Suprapubic skin (tissue), 4 donors: ENCODE measurements around the gene NEU3. TPM values are rescaled to one million over a fixed set of nuclear protein-coding genes. Genes with fewer than 3 reads are reported as not detected.

ENCODE experiments used
- DNase-seq, 2 donors: peaks; one replicate each; pipeline ENCODE4 v3.0.0-alpha.2; 2019; ENCODE audit warnings: low spot score in 2 of 2
- H3K27ac ChIP-seq: fragments of 200-600 bp; sonication (generic); one replicate; pipeline ENCODE4 v1.5.1; 2019
- H3K27me3 ChIP-seq: fragments of 200-600 bp; sonication (generic); one replicate; pipeline ENCODE4 v1.5.1; 2019
- H3K36me3 ChIP-seq: fragments of 200-600 bp; sonication (generic); one replicate; pipeline ENCODE4 v1.5.1; 2019
- H3K4me1 ChIP-seq: fragments of 200-600 bp; sonication (generic); one replicate; pipeline ENCODE4 v1.5.1; 2019
- H3K4me3 ChIP-seq: fragments of 200-600 bp; sonication (generic); one replicate; pipeline ENCODE4 v1.5.1; 2019; ENCODE audit warnings: mild to moderate bottlenecking
- H3K9me3 ChIP-seq: fragments of 200-600 bp; sonication (generic); one replicate; pipeline ENCODE4 v1.5.1; 2019
- EP300 ChIP-seq: sonication (generic); formaldehyde crosslinking; IDR thresholded peaks from one replicate; pipeline ENCODE4 v1.6.1; 2017; ENCODE audit warnings: antibody characterized with exemption
- POLR2A ChIP-seq, 2 donors: fragments of 450-650 bp; IDR thresholded peaks; one replicate each; pipeline ENCODE4 v1.6.1; 2017; ENCODE audit warnings: antibody characterized with exemption in 2 of 2, mild to moderate bottlenecking in 2 of 2, moderate library complexity in 2 of 2
- POLR2AphosphoS5 ChIP-seq, 3 donors: sonication (generic); formaldehyde crosslinking; IDR thresholded peaks; one replicate each; pipeline ENCODE4 v1.6.1; 2017; ENCODE audit warnings: antibody characterized with exemption in 3 of 3
- WGBS: methylation state at CpG from one replicate; pipeline ENCODE4 v1.1.5; 2018; 5-methylcytosine and 5-hydroxymethylcytosine counted together
- total RNA-seq, 4 donors: library from RNA; depleted of rRNA; stranded (reverse); fragments of >200 nt; gene quantifications; one replicate each; pipeline ENCODE4 v1.1.0, GENCODE V29; 2016
- TF ChIP-seq, protein P1 (sequence below), 2 donors: fragments of 200-600 bp in 1 of 2; fragments of 450-650 bp in 1 of 2; sonication (generic) in 1 of 2; IDR thresholded peaks; one replicate each; pipeline ENCODE4 v1.5.1; 2016 to 2019; ENCODE audit warnings: antibody characterized with exemption in 2 of 2, mild to moderate bottlenecking in 1 of 2, moderate library complexity in 1 of 2

The NEU3 gene
- total RNA-seq, 4 donors from 2014 or later = 8.0 to 19.4 (median 12.6) TPM

DNA sequence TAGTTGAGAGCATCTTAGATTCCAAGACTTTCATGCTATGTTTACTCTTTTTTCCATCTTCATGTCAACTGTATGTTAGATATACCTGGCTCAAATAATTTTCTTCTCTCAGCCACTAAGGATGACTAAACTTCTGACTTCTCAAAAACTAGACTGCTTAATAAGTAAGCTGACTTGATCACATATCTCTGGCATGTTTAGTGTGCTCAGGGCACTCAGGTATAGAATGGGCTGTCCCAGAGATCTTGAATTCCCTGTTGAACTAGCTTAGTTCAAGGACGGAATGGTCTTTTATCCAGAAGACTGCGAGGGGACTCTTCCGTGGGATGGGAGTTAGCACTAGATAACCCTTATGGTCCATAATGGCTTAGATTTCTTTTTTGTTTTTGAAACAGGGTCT, 13.0 kb downstream of the NEU3 start:
- TF ChIP-seq EP300 (no peak), POLR2A (IDR thresholded peaks at IDR 0.05) (no peak), POLR2AphosphoS5 (IDR thresholded peaks at IDR 0.05) (no peak)
- TF ChIP-seq, protein P1, sequence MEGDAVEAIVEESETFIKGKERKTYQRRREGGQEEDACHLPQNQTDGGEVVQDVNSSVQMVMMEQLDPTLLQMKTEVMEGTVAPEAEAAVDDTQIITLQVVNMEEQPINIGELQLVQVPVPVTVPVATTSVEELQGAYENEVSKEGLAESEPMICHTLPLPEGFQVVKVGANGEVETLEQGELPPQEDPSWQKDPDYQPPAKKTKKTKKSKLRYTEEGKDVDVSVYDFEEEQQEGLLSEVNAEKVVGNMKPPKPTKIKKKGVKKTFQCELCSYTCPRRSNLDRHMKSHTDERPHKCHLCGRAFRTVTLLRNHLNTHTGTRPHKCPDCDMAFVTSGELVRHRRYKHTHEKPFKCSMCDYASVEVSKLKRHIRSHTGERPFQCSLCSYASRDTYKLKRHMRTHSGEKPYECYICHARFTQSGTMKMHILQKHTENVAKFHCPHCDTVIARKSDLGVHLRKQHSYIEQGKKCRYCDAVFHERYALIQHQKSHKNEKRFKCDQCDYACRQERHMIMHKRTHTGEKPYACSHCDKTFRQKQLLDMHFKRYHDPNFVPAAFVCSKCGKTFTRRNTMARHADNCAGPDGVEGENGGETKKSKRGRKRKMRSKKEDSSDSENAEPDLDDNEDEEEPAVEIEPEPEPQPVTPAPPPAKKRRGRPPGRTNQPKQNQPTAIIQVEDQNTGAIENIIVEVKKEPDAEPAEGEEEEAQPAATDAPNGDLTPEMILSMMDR (IDR thresholded peaks at IDR 0.05) = no peak
- no peak overlapping the region for H3K27ac ChIP-seq
- DNase-seq = no peak
- H3K9me3 ChIP-seq = no peaks in the 10 kb centered on the region
- H3K4me1 ChIP-seq = no peaks in the 10 kb centered on the region
- H3K36me3 ChIP-seq = peaks cover 14% of the 10 kb centered on the region
- 84% methylated on average over 3 of the region's 3 CpGs for WGBS
- no peak overlapping the region for H3K4me3 ChIP-seq
- H3K27me3 ChIP-seq = no peaks in the 10 kb centered on the region

DNA sequence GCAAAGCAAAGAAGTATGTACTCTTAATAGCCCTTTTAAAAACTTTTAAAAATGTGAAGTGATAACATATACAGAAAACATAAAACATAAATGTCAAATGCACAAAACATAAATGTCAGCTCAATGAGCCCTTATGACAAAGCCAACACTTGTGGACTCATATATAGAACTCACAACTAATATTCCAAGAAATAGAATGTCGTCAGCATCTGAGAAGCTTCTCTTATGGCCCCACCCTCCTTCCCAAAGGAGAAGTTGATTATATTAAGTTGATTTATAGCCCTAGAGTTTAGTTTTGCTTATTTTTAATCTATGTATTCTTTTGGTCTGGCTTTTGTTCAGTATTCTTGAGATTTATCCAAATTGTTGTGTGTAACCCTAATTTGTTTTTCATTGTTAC, 13.8 kb downstream of the NEU3 start:
- H3K9me3 ChIP-seq = no peaks in the 10 kb centered on the region
- WGBS = 83% methylated on average over 1 of the region's 1 CpG
- H3K27me3 ChIP-seq = no peaks in the 10 kb centered on the region
- DNase-seq = no peak
- no peak overlapping the region for H3K4me3 ChIP-seq
- no peak overlapping the region for H3K27ac ChIP-seq
- H3K4me1 ChIP-seq = no peaks in the 10 kb centered on the region
- TF ChIP-seq POLR2AphosphoS5 (IDR thresholded peaks at IDR 0.05) (no peak), EP300 (no peak), POLR2A (IDR thresholded peaks at IDR 0.05) (no peak)
- TF ChIP-seq, protein P1 (IDR thresholded peaks at IDR 0.05) = no peak
- peaks cover 16% of the 10 kb centered on the region for H3K36me3 ChIP-seq

DNA sequence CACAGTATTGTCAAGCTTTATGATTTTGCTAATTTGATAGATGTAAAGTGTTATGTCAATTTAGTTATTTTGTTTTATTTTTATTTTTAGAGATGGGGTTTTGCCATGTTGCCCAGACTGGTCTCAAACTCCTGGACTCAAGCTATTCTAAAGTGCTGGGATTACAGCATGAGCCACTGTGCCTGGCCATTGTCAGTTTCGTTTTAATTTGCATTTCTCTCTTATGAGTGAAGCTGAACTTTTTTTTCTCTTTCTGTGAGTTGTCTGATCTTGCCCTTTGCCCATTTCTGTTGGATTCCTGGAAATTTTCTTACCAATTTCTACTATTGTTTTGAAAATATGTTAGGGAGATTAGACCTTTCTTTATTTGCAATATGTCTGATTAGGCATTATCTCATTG, 15.5 kb downstream of the NEU3 start:
- Histone ChIP-seq H3K4me3 (no peak overlapping the region), H3K4me1 (no peaks in the 10 kb centered on the region), H3K9me3 (no peaks in the 10 kb centered on the region), H3K36me3 (peaks cover 20% of the 10 kb centered on the region), H3K27me3 (no peaks in the 10 kb centered on the region), H3K27ac (no peak overlapping the region)
- DNase-seq = no peak
- TF ChIP-seq, protein P1 (IDR thresholded peaks at IDR 0.05) = no peak
- no peak for TF ChIP-seq POLR2A (IDR thresholded peaks at IDR 0.05)
- TF ChIP-seq POLR2AphosphoS5 (IDR thresholded peaks at IDR 0.05) = no peak
- TF ChIP-seq EP300 = no peak
- 68% methylated on average over 1 of the region's 1 CpG for WGBS

DNA sequence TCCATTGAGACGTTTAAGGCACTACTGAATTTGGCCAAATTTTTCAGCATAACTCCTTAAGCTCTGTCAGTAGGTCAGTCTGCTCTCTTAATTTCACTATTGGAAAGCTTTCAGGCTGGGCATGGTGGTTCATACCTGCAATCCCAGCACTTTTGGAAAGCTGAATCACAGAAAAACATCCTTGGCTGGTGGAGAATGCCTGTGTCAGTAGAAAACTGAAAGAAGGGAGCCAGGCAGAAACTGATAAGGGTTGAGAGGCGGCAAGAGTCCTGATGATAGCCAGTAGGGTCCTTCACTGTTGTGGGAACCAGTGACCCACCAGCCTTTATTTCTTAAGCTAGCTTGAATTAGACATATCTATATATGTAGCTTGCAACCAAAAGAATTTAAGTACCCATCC, 22.6 kb downstream of the NEU3 start:
- no peak for DNase-seq
- TF ChIP-seq EP300 (no peak), POLR2A (IDR thresholded peaks at IDR 0.05) (no peak)
- no peak overlapping the region for H3K4me3 ChIP-seq
- peaks cover 21% of the 10 kb centered on the region for H3K36me3 ChIP-seq
- 76% methylated on average over 2 of the region's 2 CpGs for WGBS
- H3K9me3 ChIP-seq = no peaks in the 10 kb centered on the region
- no peaks in the 10 kb centered on the region for H3K4me1 ChIP-seq
- no peaks in the 10 kb centered on the region for H3K27me3 ChIP-seq
- no peak overlapping the region for H3K27ac ChIP-seq

DNA sequence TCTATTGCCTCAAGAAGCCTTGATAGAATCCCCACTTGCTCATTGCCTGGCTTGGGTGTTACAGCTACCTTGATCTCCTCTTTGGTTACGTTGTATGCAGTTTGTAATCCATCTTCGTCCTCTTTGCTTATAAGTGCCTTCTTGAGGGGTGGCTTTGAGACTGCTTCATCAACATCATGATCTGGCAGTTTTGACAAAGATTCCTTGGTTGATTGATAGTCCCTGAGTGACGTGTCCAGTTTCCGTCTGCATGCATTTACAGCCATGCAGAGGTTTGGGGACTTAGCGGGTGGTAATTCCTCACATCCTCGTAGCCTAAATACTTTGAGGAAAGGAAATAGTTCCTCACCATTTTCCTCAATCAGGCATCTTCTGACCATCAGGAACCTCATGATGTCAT, 23.1 kb downstream of the NEU3 start:
- TF ChIP-seq POLR2AphosphoS5 (IDR thresholded peaks at IDR 0.05) (no peak), EP300 (no peak), POLR2A (IDR thresholded peaks at IDR 0.05) (no peak)
- TF ChIP-seq, protein P1 (IDR thresholded peaks at IDR 0.05) = no peak
- Histone ChIP-seq H3K27ac (no peak overlapping the region), H3K36me3 (peaks cover 16% of the 10 kb centered on the region), H3K9me3 (no peaks in the 10 kb centered on the region), H3K4me1 (no peaks in the 10 kb centered on the region), H3K27me3 (no peaks in the 10 kb centered on the region), H3K4me3 (no peak overlapping the region)
- no peak for DNase-seq
- 94% methylated on average over 6 of the region's 6 CpGs for WGBS

DNA sequence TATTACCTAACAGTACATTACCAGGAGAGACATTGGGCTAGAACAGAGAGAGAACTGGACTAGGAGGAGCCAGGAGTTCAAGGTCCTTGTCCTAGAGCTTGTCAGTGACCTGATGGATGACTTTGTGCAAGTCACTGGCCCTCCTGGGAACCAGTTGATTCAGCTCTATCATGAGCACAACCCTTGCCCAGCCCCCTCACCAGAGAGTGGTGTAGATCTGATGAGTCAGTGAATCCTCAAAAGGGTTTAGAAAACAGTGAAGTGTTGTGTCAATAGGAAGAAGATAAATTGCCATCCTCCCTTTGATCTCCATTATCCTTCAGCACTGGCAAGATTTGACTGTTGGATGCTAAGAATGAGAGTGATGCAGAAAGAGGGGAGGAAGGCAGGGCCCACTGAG, 24.3 kb downstream of the NEU3 start:
- no peak overlapping the region for H3K4me3 ChIP-seq

More for the DNA sequence above, 24.3 kb downstream of the NEU3 start:
- TF ChIP-seq POLR2A (IDR thresholded peaks at IDR 0.05) (no peak), EP300 (no peak), POLR2AphosphoS5 (IDR thresholded peaks at IDR 0.05) (no peak)
- TF ChIP-seq, protein P1 (IDR thresholded peaks at IDR 0.05) = no peak
- Histone ChIP-seq H3K27ac (no peak overlapping the region), H3K36me3 (peaks cover 16% of the 10 kb centered on the region), H3K27me3 (no peaks in the 10 kb centered on the region), H3K9me3 (no peaks in the 10 kb centered on the region), H3K4me1 (no peaks in the 10 kb centered on the region)
- no peak for DNase-seq
